ENCODE results near the gene ACTG1.

ACTG1 gene

GRCh38 chr17:81489012-81489997, 23.3 kb downstream of the ACTG1 start:
- Histone ChIP-seq H2AK5ac (ENCODE audit: low read depth, low read length) (peak overlapping the region; percentile 64), H2AFZ (ENCODE audit: low read length) (peak overlapping the region; percentile 70), H4K91ac (ENCODE audit: low read depth, low read length, poor library complexity) (no peak overlapping the region), H4K8ac (ENCODE audit: low read depth, low read length) (no peak overlapping the region), H3K4me1 (ENCODE audit: control insufficient read depth in 2 of 2, insufficient read depth in 1 of 2, low read depth in 1 of 2, low read length in 2 of 2) (peaks cover 22 to 41% of the 10 kb centered on the region in 2 donors), H3K36me3 (replicated peaks in 1 of 2; ENCODE audit: control insufficient read depth in 2 of 2, insufficient read depth in 2 of 2, low read length in 2 of 2) (no peaks in the 10 kb centered on the region), H2BK15ac (ENCODE audit: low read length) (peak overlapping the region; percentile 74), H3K14ac (ENCODE audit: low read length) (peak overlapping the region; percentile 32), H3K27ac (replicated peaks; ENCODE audit: low read length) (no peak overlapping the region), H3K23ac (ENCODE audit: low read depth, low read length, poor library complexity) (peak overlapping the region; percentile 1), H3K9ac (ENCODE audit: low read depth, low read length, poor library complexity) (peak overlapping the region; percentile 54), H2BK5ac (ENCODE audit: low read length) (peak overlapping the region; percentile 94), H3K79me1 (ENCODE audit: low read depth, low read length) (peaks cover 2% of the 10 kb centered on the region), H3K4me2 (ENCODE audit: insufficient read depth, low read length, poor library complexity, severe bottlenecking) (no peak overlapping the region), H2BK120ac (ENCODE audit: low read depth, low read length) (no peak overlapping the region), H3K9me3 (replicated peaks in 1 of 2; ENCODE audit: control insufficient read depth in 2 of 2, insufficient read depth in 1 of 2, low read depth in 1 of 2, low read length in 2 of 2) (no peaks in the 10 kb centered on the region), H3K27me3 (ENCODE audit: control insufficient read depth in 3 of 3, insufficient read depth in 3 of 3, low read depth in 1 of 3, low read length in 3 of 3) (peaks cover 0 to 2% (median 0%) of the 10 kb centered on the region in 3 experiments), H3K4me3 (ENCODE audit: low read length in 2 of 2) (no peak overlapping the region), H3K18ac (ENCODE audit: low read length) (peak overlapping the region; percentile 55), H2BK12ac (ENCODE audit: low read length) (no peak overlapping the region), H3K4ac (ENCODE audit: low read length) (no peak overlapping the region)
- WGBS, 2 donors (ENCODE audit: extremely low coverage in 2 of 2, insufficient read length in 2 of 2, insufficient replicate concordance in 1 of 2): no CpG with 5 or more reads among the region's 27 CpGs
- no peak for DNase-seq (ENCODE audit: low spot score)

GRCh38 chr17:81488276-81488860, 24.2 kb downstream of the ACTG1 start:
- Histone ChIP-seq H2BK5ac (ENCODE audit: low read length) (peak overlapping the region; percentile 94), H3K27ac (replicated peaks; ENCODE audit: low read length) (no peak overlapping the region), H3K36me3 (replicated peaks in 1 of 2; ENCODE audit: control insufficient read depth in 2 of 2, insufficient read depth in 2 of 2, low read length in 2 of 2) (no peaks in the 10 kb centered on the region), H3K23ac (ENCODE audit: low read depth, low read length, poor library complexity) (peak overlapping the region; percentile 92), H3K4ac (ENCODE audit: low read length) (no peak overlapping the region), H3K14ac (ENCODE audit: low read length) (peak overlapping the region; percentile 79), H2AK5ac (ENCODE audit: low read depth, low read length) (peak overlapping the region; percentile 64), H3K18ac (ENCODE audit: low read length) (peak overlapping the region; percentile 99), H4K91ac (ENCODE audit: low read depth, low read length, poor library complexity) (no peak overlapping the region), H3K27me3 (ENCODE audit: control insufficient read depth in 3 of 3, insufficient read depth in 3 of 3, low read depth in 1 of 3, low read length in 3 of 3) (peaks cover 0 to 9% (median 0%) of the 10 kb centered on the region in 3 experiments), H3K4me2 (ENCODE audit: insufficient read depth, low read length, poor library complexity, severe bottlenecking) (peak overlapping the region; percentile 48), H2BK120ac (ENCODE audit: low read depth, low read length) (peak overlapping the region; percentile 52), H2BK12ac (ENCODE audit: low read length) (no peak overlapping the region), H3K4me1 (ENCODE audit: control insufficient read depth in 2 of 2, insufficient read depth in 1 of 2, low read depth in 1 of 2, low read length in 2 of 2) (peaks cover 28 to 48% of the 10 kb centered on the region in 2 donors), H3K79me1 (ENCODE audit: low read depth, low read length) (no peaks in the 10 kb centered on the region), H3K4me3 (ENCODE audit: low read length in 2 of 2) (peak overlapping the region; percentile 44 to 79), H3K9ac (ENCODE audit: low read depth, low read length, poor library complexity) (peak overlapping the region; percentile 95), H4K8ac (ENCODE audit: low read depth, low read length) (peak overlapping the region; percentile 53), H3K9me3 (replicated peaks in 1 of 2; ENCODE audit: control insufficient read depth in 2 of 2, insufficient read depth in 1 of 2, low read depth in 1 of 2, low read length in 2 of 2) (no peaks in the 10 kb centered on the region), H2BK15ac (ENCODE audit: low read length) (peak overlapping the region; percentile 74), H2AFZ (ENCODE audit: low read length) (peak overlapping the region; percentile 87)
- WGBS, 2 donors (ENCODE audit: extremely low coverage in 2 of 2, insufficient read length in 2 of 2, insufficient replicate concordance in 1 of 2): no CpG with 5 or more reads among the region's 52 CpGs
- no peak for DNase-seq (ENCODE audit: low spot score)

GRCh38 chr17:81487487-81488275, 24.9 kb downstream of the ACTG1 start:
- H3K9me3 ChIP-seq (replicated peaks in 1 of 2; ENCODE audit: control insufficient read depth in 2 of 2, insufficient read depth in 1 of 2, low read depth in 1 of 2, low read length in 2 of 2): no peaks in the 10 kb centered on the region
- H2BK15ac ChIP-seq (ENCODE audit: low read length): peak overlapping the region; percentile 77
- H2AK5ac ChIP-seq (ENCODE audit: low read depth, low read length): peak overlapping the region; percentile 64
- H2BK5ac ChIP-seq (ENCODE audit: low read length): peak overlapping the region; percentile 94
- H3K18ac ChIP-seq (ENCODE audit: low read length): peak overlapping the region; percentile 99
- H3K27ac ChIP-seq (replicated peaks; ENCODE audit: low read length): peak overlapping the region; percentile 59
- H3K4ac ChIP-seq (ENCODE audit: low read length): no peak overlapping the region
- peak; percentile 75 for DNase-seq (ENCODE audit: low spot score)
- H3K14ac ChIP-seq (ENCODE audit: low read length): peak overlapping the region; percentile 79
- H3K79me1 ChIP-seq (ENCODE audit: low read depth, low read length): no peaks in the 10 kb centered on the region
- peak overlapping the region; percentile 95 for H3K9ac ChIP-seq (ENCODE audit: low read depth, low read length, poor library complexity)
- no peak overlapping the region for H4K91ac ChIP-seq (ENCODE audit: low read depth, low read length, poor library complexity)
- peak overlapping the region; percentile 68 for H3K4me2 ChIP-seq (ENCODE audit: insufficient read depth, low read length, poor library complexity, severe bottlenecking)
- no peak overlapping the region for H4K8ac ChIP-seq (ENCODE audit: low read depth, low read length)
- no peak overlapping the region for H2BK12ac ChIP-seq (ENCODE audit: low read length)
- peak overlapping the region; percentile 44 to 79 for H3K4me3 ChIP-seq (ENCODE audit: low read length in 2 of 2)
- H3K23ac ChIP-seq (ENCODE audit: low read depth, low read length, poor library complexity): peak overlapping the region; percentile 92
- peaks cover 0 to 10% (median 0%) of the 10 kb centered on the region in 3 experiments for H3K27me3 ChIP-seq (ENCODE audit: control insufficient read depth in 3 of 3, insufficient read depth in 3 of 3, low read depth in 1 of 3, low read length in 3 of 3)
- peak overlapping the region; percentile 87 for H2AFZ ChIP-seq (ENCODE audit: low read length)
- H2BK120ac ChIP-seq (ENCODE audit: low read depth, low read length): no peak overlapping the region
- peaks cover 28 to 55% of the 10 kb centered on the region in 2 donors for H3K4me1 ChIP-seq (ENCODE audit: control insufficient read depth in 2 of 2, insufficient read depth in 1 of 2, low read depth in 1 of 2, low read length in 2 of 2)
- no peaks in the 10 kb centered on the region for H3K36me3 ChIP-seq (replicated peaks in 1 of 2; ENCODE audit: control insufficient read depth in 2 of 2, insufficient read depth in 2 of 2, low read length in 2 of 2)
- WGBS, 2 donors (ENCODE audit: extremely low coverage in 2 of 2, insufficient read length in 2 of 2, insufficient replicate concordance in 1 of 2): no CpG with 5 or more reads among the region's 87 CpGs

Data from neuronal stem cell (in vitro differentiated cells).